Limb (tissue), 2 donors: ENCODE measurements around the gene STAP2.

ENCODE experiments used
- DNase-seq, 2 donors: peaks; one replicate each; pipeline ENCODE4 v3.0.0-alpha.2; 2016; ENCODE audit errors: extremely low spot score in 2 of 2

STAP2 gene, protein sequence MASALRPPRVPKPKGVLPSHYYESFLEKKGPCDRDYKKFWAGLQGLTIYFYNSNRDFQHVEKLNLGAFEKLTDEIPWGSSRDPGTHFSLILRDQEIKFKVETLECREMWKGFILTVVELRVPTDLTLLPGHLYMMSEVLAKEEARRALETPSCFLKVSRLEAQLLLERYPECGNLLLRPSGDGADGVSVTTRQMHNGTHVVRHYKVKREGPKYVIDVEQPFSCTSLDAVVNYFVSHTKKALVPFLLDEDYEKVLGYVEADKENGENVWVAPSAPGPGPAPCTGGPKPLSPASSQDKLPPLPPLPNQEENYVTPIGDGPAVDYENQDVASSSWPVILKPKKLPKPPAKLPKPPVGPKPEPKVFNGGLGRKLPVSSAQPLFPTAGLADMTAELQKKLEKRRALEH

DNA sequence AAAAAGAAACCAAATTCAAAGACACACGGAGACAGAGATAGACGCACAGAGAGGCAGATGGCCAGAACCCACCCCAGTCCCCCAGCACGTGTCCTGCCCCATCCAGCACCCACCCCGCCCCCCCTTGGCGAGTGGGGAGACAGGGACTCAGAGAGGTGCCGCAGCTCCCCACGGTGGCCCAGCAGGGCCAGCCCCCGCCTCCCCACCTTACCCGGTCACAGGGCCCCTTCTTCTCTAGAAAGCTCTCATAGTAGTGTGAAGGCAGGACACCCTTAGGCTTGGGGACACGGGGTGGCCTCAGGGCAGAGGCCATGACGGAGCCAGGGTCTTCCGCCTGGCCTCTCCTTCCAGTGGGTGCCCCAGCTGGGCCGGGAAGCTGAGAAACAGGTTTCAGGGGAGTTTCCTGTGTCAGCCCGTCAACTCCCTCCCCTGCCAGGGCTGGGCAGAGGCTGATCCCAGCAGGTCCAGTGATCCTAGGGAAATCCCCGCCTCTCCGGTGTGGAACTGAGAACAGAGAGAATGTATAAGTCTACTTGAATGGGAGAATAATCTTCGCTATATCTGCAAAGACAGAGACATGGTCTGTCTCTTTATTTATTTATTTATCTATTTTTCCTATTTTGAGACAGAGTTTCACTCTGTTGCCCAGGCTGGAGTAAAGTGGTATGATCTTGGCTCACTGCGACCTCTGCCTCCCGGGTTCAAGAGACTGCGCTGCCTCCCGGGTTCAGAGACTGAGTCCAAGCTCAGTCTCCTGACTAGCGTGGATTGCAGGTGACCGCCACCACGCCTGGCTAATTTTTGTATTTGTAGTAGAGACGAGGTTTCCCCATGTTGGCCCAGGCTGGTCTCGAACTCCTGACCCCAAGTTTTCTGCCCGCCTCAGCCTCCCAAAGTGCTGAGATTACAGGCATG, at the start of gene STAP2:
Gene STAP2, minus strand, starts transcription at position 387 of the 915 bp plus-strand sequence. Its CDS starts 74 bp downstream, at position 313.
- DNase-seq = no peak

DNA sequence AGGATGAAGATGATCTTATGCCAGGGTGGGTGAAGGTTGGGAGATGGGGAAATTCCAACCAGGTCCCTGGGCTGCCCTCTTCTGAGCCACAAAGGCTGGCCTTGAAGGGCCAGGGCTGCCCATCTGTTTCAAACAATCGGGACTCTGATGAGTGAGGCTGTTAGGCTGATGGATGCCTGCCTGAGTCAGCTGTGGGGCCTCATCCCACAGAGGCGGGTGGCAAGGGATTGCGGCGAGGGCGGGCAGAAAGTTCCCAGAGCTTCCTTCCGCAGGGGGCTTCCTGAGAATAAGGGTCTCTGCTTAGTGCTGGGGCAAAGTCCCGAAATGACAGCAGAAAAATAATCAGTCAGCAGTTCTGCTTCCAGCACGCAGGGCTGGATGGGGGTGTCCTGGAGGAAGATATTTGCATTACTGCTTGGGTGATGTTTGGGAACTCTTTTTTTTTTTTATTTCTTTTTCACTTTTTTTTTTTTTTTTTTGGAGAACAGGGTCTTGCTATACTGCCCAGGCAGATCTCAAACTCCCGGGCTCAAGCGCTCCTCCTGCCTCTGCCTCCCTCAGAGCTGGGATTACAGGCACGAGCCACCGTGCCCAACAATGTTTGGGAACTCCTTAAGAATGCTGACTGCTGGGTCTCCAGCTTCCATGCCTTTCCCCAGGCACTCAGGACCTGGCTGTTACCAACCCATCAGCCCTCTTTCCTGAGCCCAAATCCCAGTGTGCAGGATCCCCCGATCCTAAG, 47.6 kb upstream of the STAP2 start:
- peak in 1 of 2 donors; percentile 35 for DNase-seq

DNA sequence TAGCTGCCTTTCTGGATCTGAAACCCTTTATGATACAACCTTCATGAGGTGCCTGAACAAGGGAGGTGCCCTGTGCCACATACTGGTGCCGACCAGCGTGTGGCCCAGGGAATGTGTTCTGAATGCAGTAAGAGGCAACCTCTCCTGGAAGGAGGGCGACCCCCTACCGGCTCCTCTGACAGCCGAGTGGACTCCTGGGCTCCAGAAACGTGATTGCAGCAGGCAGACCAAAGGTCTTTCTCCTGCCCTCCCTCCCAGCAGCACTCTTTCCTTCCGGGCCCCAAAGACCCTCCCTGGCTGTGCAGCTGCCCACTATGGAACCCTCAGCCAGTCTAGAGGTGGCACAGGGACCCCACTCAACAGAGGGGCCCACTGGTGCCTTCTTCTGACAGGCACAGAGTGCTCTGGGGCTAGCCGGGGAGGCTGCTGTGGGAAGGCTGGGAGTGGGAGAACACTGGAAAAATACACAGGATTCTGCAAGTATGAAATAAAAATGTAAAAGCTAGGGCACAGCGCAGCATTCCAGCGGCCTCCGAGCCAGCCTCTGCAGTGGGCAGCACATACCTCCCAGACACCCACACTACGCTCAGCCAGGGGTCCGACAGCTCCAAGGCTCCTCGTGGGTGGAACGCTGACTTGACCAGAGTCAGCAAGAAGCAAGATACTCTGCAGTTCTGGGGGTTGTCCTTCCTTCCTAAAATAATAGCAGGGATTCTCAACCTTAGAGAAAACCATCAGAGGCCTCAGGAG, 46.8 kb upstream of the STAP2 start:
- no peak for DNase-seq

DNA sequence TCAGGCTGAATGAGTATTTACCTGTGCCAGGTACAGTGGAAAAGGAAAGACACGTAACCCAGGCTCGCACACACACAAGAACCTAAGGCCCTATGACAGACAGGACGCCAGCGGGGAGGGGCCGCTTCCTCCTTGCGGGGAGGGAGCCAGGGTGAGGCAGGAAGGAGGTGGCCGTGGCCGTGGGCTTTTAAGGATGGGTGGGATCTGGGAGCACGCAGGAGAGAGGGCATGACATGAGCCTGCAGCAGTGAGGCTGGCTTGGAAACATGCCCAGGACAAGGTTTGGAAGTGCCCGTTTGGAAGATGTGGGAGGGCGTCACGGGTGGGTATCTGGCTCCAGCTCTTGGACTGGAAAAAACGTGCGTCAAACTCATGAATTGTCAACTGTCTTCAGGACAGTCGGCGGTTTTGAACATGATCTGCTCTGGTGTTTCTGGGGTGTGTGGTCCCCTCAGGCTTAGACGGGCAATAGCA, 41.7 kb upstream of the STAP2 start:
- peak in 1 of 2 donors; percentile 32 for DNase-seq

DNA sequence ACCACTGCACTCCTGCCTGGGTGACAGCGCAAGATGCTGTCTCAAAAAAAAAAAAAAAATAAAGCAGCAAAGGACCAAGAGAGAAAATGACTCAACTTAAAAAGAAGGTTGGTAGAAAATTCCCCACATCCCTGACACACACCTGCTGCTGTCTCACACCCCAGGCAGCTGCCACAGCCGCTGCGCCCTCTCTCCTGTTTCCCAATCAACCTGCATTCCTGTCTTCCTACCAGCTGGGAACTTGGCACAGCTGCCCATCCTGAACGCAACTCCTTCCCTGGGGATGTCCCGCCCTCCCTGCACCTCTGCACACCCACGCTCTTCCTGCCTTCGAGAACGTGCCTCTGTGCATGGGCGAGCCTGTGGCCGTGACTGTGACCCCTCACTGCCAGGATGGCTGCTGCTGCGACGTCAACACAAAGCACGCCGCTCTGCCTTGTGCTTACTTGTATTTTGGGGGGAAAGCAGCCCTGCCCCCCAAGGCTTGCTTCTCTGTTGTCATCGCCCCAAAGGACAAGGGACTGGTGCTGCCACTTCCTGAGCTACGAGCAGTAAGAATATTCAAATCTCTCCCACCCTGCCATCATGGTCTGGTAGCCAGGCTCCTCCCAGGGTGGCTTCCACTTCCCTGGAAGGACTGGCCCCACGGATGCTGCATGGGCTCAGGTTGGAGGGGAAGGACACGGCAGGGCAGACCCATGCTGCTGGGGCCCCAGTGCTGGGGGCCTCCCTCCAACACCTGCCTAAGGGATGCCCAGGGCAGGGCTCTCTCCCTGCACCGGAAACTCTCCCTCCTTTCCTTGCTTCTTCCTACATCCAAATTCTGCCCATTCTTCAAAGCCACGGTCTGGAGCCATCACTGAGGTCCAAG, 41.0 kb upstream of the STAP2 start:
- DNase-seq = peak in 1 of 2 donors; percentile 48

DNA sequence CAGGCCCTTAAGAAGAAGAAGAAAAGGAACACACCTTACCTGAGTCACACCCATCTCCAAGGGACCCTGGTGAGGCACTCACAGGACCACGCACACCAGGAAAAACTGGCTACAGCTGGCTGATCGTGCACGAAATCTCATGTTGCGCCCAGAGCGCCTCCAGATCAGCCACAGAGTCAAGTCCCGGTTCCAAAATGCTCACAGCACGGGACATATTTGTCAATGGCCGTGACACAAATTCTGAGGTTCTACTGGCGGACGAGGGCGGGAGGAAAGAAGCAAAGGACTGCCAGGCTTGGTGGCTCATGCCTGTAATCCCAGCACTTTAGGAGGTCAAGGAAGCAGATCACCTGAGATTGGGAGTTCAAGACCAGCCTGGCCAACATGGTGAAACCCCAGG, 40.3 kb upstream of the STAP2 start:
- no peak for DNase-seq

DNA sequence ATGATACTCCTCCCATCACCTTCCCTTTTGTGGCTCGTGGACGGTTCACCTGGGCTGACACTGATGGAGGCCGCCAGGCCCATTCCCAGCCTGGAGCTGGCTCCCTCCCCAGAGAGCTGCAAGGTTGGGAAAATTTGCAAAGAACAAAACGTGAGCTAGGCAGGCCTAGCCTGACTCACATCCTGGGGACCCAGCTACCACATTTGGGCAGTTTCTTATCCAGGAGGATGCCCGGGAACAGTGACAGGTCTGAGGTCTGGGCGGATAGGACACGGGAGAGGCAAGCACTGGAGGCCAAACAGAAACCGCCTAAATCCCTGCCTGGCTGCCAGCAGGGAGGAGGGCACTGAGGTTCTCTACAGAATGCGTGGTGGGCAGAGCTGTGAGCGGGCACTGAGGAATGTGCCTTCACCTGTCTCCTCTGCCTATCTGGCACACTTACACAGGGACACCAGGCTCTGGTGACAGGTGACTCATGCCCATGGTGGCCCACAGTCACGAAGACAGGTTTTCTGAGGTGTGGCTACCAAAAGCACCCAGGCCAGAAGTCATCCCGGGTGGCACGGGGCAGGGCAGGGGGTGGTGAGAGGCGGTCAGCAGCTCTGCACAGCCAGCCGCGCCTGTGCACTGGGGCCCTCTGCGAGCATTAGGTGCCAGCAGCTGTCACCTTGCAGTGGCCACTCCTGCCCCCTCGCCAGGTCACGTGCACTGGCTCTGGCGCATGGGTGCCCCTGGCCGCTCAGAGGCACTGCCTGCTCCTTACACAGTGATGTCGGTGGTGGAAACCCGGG, 38.6 kb upstream of the STAP2 start:
- DNase-seq = no peak

DNA sequence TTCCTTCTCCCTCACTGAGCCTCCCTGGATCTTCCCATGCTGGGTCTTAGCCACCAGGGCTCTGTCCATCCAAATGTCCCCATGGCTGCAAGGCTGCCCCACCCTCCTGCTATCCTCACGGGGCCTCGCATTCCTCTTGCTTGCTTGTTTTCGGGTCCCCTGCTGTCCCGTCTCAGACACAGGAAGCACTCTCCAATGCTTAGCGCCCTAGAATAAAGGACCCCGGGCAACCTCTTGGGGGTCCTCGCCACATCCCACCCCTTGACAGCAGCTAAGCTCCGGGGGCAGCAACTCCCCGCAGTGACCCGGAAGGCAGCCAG, 38.0 kb upstream of the STAP2 start:
- DNase-seq = no peak

DNA sequence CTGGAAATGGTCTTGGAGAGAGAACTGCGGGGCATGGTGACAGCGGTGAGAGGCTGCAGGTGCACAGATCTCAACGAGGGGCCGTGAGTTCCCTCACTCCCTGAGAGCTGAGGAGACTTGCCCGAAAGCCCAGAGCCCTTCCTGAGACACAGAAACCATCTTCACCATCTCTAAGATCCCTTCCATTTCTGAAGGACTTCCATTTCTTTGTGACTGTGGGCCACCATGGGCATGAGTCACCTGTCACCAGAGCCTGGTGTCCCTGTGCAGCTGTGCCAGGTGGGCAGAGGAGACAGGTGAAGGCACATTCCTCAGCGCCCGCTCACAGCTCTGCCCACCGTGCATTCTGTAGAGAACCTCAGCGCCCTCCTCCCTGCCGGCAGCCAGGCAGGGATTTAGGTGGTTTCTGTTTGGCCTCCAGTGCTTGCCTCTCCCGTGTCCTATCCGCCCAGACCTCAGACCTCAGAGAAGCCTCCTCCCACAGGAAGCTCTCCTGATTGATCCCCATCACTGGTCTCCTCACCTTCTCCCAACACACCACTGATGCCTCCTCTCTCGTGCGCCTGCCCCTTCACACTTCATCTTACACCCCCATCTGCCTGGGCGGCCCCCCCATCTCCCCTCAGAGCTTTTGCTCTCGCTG, 37.5 kb upstream of the STAP2 start:
- DNase-seq = no peak

DNA sequence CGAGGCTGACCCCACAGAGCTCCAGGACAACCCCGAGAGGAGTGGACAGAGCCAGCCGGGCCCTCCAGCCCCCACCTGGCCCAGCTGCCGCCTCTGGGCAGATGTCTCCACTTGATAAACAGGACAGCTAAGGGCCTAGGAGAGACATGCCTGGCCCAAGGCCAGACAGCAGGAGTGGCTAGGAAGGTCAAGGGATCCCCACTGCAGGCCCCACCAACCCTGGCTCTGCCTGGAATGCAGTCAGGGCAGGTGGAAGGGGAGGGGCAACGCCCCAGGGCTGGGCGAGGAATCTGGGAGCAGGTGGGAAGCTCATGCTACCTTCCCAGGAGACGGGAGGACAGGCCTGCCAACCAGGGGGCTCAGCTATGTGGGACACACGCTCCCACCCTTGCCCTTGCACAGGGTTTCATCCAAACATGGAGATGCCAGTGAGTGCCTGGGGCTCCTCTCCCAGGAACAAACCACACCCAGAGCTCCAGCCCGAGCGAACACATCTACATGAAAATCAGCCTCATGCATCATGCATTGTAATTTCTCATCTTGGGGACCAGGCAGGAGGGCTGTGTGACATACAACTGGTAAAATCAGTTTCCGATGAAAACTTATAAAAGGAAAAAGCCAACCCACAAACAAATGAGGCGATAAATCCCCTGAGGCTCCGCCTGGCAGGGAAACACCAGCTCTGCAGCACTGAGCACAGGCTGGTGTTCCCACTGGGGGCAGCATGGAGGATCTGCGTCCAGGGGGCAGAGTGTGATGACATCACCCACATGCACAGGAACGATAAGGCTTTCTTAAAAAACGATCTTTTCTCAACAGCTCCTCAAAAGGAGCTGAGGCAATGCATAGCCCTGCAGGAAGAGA, 36.8 kb upstream of the STAP2 start:
- DNase-seq = peak in 1 of 2 donors; percentile 60

DNA sequence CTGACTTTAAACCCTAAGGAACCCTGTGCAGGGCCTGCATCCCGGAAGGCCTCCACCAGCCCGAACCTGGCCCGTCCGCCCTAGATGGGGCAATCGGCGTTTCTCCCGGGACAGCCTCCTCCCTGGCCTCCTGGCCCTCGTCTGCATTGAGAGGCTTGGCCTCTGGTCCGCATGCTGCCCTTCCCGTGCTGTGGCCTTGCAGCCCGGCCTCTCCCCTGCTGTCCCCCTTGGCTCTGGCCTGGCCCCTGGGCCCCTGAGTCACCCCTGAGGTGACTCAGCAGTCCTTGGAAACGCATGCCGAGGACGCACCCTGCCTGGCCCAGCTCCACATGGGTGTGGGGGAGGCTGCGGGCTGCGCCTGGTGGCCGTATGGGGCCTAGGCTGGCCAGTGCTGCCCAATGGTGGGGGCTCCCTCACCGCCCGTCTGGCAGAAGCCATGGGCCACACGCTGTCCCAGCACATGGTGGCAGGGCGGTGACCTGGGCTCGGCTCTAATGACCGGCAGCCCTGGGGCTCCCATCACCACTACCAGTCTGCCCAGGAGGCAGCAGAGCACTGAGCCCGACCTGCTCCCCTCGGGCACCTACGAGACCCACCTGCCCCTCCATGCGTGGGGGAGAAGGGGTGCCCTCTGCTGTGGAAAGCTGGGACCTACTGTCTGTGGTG, 36.0 kb upstream of the STAP2 start:
- peak in 1 of 2 donors; percentile 38 for DNase-seq

DNA sequence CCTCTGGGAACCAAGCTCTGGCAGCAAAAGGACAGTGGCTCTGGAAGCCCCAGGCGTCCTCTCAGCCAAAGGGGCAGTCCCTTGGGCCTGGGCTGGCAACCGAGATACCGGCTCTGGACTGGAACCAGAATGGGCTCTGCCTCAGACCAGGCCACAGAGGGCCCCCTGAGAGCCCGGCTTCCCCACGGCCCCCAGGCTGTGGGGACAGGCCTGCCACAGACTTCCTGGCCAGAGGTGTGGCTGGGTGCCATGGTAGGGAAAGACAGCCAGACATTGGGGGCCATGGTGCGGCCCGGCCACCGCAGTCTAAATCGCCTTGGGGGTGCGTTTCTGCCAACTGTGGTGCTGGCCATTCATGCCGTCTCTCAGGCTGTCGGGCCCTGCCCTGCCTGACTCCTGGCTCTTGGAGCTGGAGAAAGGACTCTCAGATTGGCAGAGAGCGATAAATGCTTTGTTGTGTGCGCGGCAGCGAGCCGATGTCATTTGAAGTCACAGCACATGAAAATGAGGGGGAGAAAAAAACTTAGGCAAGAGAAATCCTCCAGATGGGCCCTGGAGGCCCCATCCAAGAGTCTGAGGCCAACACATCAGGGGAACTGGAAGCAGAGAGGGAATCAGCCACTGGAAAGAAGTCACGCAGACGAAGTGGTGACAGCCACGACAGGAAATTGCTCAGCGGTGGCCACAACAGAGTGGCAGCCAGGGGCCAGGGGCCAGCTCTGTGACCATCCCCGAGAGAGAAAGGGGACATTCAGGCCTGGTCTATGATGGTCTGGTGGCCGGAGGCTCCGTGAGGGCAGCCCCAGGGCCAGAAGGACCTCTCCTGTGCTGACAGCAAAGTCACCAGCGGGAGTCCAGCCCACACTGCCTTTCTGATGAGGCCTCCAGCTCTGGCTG, 35.2 kb upstream of the STAP2 start:
- peak in 1 of 2 donors; percentile 32 for DNase-seq

DNA sequence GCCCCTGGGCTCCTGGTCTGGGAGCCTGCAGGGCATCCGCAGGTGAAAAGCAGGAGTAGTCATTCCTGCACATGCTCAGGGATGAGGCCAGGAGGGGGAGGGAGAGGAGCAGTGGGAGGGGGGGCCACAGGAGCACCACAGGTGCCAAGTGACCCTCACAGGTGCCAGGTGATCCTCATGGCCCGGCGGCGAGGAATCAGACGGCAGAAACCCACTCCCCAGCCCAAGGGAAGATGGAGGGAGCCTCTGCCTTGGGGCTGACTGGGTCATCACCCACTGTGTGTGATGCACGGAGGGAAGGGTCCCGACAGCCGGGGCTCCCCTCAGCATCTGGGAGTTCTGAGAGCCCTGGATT, 34.4 kb upstream of the STAP2 start:
- no peak for DNase-seq

DNA sequence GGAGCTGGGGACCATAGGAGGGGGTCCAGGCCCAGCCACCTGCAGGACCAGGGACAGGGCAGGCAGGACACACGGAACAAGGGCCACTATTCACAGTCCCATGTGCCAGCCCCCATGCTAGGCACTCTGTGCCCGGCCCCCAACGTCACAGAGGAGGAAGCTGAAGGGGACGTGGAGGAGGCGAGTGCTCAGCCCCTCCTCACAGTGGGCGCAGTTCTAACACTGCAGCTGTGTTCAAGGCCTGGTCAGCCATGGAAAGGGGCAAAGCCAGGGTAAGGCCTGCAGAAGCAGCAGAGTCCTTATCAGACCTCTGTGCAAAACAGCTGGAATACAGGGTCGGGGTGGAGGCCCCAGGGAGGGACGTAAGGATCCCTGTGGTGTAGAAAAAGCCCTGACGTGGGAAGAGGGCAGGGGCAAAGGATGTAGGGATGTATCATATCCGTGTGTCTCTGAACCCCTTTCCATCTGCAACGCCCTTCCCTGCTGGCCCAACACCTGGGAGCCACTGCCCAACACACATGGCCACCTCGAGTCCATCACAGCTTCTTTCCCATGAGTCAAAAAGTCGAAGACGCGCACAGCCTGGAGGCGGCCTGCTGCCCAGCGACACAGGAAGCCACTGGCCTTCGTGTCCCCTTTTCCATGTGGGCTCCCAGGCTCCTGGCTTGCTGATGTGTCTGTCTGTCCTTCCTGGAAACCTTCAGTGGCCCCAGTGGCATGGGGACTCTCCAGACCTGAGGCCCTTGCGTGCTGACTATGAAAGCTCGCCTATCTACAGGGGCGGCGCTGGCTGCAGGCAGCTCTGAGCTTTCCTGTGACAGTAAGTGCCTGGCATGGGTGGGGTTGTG, 33.8 kb upstream of the STAP2 start:
- peak in 1 of 2 donors; percentile 35 for DNase-seq
